Activated naive CD4-positive, alpha-beta T cell treated with anti-CD3 and anti-CD28 coated beads, Interleukin-2, amount 10 ng/mL, durations not matched to agents 7 days and 5 days (primary cell): ENCODE results near the gene ACTN3.
"Not testable (repeated sequence)": the region's sequence is repeated elsewhere in the genome, so short reads cannot be mapped to it uniquely, and the experiment has no call there.

Source experiments
- CTCF ChIA-PET: fragments of 350-600 bp; sonication (Branson Sonifier 250); formaldehyde crosslinking; loops from one replicate; lab custom pipeline; 2021; ENCODE audit warnings: antibody characterized with exemption; lab: Charles Lee
- DNase-seq: peaks from one replicate; pipeline ENCODE4 v3.0.0-alpha.2; 2020
- H3K27ac Mint-ChIP-seq: one replicate; pipeline ENCODE4 v1.8.0; 2021; ENCODE audit warnings: mild to moderate bottlenecking, moderate library complexity, mixed read lengths
- H3K27me3 Mint-ChIP-seq: one replicate; pipeline ENCODE4 v1.8.0; 2021; ENCODE audit warnings: mild to moderate bottlenecking, mixed read lengths
- H3K36me3 Mint-ChIP-seq: one replicate; pipeline ENCODE4 v1.8.0; 2021; ENCODE audit warnings: mixed read lengths
- H3K4me1 Mint-ChIP-seq: one replicate; pipeline ENCODE4 v1.8.0; 2021; ENCODE audit warnings: mixed read lengths
- H3K4me3 Mint-ChIP-seq: one replicate; pipeline ENCODE4 v1.8.0; 2021; ENCODE audit warnings: mild to moderate bottlenecking, moderate library complexity, mixed read lengths
- H3K9me3 Mint-ChIP-seq: one replicate; pipeline ENCODE4 v1.8.0; 2021; ENCODE audit warnings: mixed read lengths

The ACTN3 gene

GRCh38 chr11:66606608-66607007 is 59.9 kb downstream of the ACTN3 start:
- H3K27ac Mint-ChIP-seq, H3K9me3 Mint-ChIP-seq, DNase-seq, H3K4me3 Mint-ChIP-seq, H3K36me3 Mint-ChIP-seq, H3K27me3 Mint-ChIP-seq: not testable (repeated sequence)
- CTCF ChIA-PET, result interaction anchor here (1.0 kb wide), 1 partner anchor 34 kb away, joined by 3 read pairs; no protein-coding TSS in a partner anchor
- peaks cover 11% of the 10 kb centered on the region for H3K4me1 Mint-ChIP-seq

- CTCF ChIA-PET, result interaction anchor here (1.0 kb wide), 1 partner anchor 35 kb away, joined by 3 read pairs; no protein-coding TSS in a partner anchor
- DNase-seq, result no peak
- Mint-ChIP-seq H3K27me3 (no peaks in the 10 kb centered on the region), H3K36me3 (peaks cover 5% of the 10 kb centered on the region), H3K4me1 (peaks cover 11% of the 10 kb centered on the region), H3K27ac (no peak overlapping the region), H3K4me3 (no peak overlapping the region), H3K9me3 (no peaks in the 10 kb centered on the region)
Observed at GRCh38 chr11:66607126-66607834, 60.6 kb downstream of the ACTN3 start.

DNA sequence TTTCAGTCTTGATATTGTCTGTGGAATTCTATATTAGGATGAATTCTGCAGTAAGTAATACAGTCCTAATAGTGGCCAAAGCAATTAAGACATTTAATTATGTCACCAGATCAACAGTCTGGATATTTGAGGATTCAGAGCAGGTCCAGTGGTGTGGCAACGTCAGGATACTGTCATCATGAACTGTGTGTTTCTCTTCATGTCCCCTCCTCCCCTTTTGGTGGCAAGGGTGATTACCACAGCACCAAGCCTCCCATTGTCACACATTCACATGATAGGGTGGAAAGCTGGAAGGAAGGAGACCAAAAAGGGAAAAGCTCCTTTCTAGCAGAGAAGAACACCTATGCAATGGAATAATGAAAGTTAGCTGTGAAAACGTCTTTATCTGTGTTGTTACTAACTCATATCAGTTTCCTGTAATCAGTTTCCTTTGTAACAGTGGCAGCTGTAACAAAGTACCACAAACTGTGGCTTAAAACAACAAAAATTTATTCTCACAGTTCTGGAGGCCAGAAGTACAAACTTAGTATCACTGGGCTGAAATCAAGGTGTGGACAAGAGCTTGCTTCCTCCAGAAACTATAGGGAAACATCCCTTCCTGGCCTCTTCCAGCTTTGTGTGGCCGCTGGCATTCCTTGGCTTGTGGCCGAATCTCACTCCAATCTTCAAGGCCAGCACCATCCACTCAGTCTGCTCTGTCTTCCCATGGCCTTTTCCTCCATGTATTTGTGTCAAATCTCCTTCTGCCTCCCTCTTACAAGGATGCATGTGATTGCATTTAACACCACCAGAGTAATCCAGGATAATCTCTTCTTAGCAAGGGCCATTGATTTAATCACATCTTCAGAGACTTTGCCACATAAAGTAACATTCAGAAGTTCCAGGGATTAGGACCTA is 63.3 kb downstream of the ACTN3 start:
- DNase-seq, result no peak
- H3K4me3 Mint-ChIP-seq, result no peak overlapping the region
- H3K27me3 Mint-ChIP-seq, result no peaks in the 10 kb centered on the region

GRCh38 chr11:66612458-66612857 is 65.8 kb downstream of the ACTN3 start:
- Mint-ChIP-seq H3K27ac (no peak overlapping the region), H3K4me1 (peaks cover 24% of the 10 kb centered on the region), H3K4me3 (no peak overlapping the region), H3K27me3 (peaks cover 5% of the 10 kb centered on the region), H3K36me3 (peaks cover 13% of the 10 kb centered on the region), H3K9me3 (no peaks in the 10 kb centered on the region)
- CTCF ChIA-PET, result interaction anchor here (0.7 kb wide), 1 partner anchor 66 kb away, joined by 3 read pairs; no protein-coding TSS in a partner anchor
- DNase-seq, result no peak

More for the DNA sequence above, 63.3 kb downstream of the ACTN3 start:
- H3K4me1 Mint-ChIP-seq, result peaks cover 11% of the 10 kb centered on the region
- CTCF ChIA-PET, result interaction anchor here (0.6 to 0.9 kb wide), 3 partner anchors 23 to 29 kb away, joined by 3 to 4 read pairs (median 3); partner anchors contain the start of gene RBM4
- H3K9me3 Mint-ChIP-seq, result no peaks in the 10 kb centered on the region
- peak overlapping the region; percentile 61 for H3K27ac Mint-ChIP-seq
- peaks cover 2% of the 10 kb centered on the region for H3K36me3 Mint-ChIP-seq
